Naive thymus-derived CD4-positive, alpha-beta T cell (primary cell): Measurements from ENCODE around the gene RTN4IP1. TPM values are rescaled to one million over a fixed set of nuclear protein-coding genes. Genes with fewer than 3 reads are reported as not detected.
A peak's percentile ranks its signal among the peaks of the same experiment; 100 is the strongest.

Source experiments
- ATAC-seq: fragments of 150-1000 bp; cut with Tn5 transposase; 2 replicates; pipeline ENCODE4 v1.10.0; 2021; ENCODE audit warnings: mild to moderate bottlenecking, moderate library complexity
- CTCF ChIA-PET: fragments of 350-600 bp; sonication (Branson Sonifier 250); formaldehyde crosslinking; loops from one replicate; lab custom pipeline; 2021; ENCODE audit warnings: antibody characterized with exemption; lab: Charles Lee
- POLR2A ChIA-PET: fragments of 350-600 bp; sonication (Branson Sonifier 250); formaldehyde crosslinking; loops from one replicate; lab custom pipeline; 2021; ENCODE audit warnings: antibody characterized with exemption, inconsistent platforms; lab: Charles Lee
- DNase-seq, 9 donors: peaks; one replicate each; pipeline versions ENCODE4 v3.0.0 to v3.0.0-alpha.2; 2020 to 2022; ENCODE audit warnings: mixed read lengths in 1 of 9
- H3K27ac ChIP-seq: one replicate; pipeline ENCODE4 v1.7.0; 2013; ENCODE audit warnings: mild to moderate bottlenecking, low read depth, low read length, moderate library complexity
- H3K27me3 ChIP-seq, 2 donors: one replicate each; pipeline ENCODE4 v1.7.0; 2013; ENCODE audit warnings: low read length in 2 of 2, mild to moderate bottlenecking in 2 of 2, moderate library complexity in 2 of 2; ENCODE audit not compliant: control insufficient read depth in 2 of 2, insufficient read depth in 2 of 2
- H3K36me3 ChIP-seq, 3 experiments: 1 replicate in 2 of 3; 2 replicates in 1 of 3; pipeline ENCODE4 v1.7.0; 2013; ENCODE audit warnings: low read length in 3 of 3, mild to moderate bottlenecking in 3 of 3, moderate library complexity in 1 of 3; ENCODE audit not compliant: insufficient read depth in 3 of 3, control insufficient read depth in 2 of 3
- H3K4me1 ChIP-seq, 2 donors: one replicate each; pipeline ENCODE4 v1.7.0; 2013; ENCODE audit warnings: low read length in 2 of 2, mild to moderate bottlenecking in 2 of 2, moderate library complexity in 1 of 2; ENCODE audit not compliant: control insufficient read depth in 2 of 2, insufficient read depth in 2 of 2
- H3K4me3 ChIP-seq: 2 replicates; pipeline ENCODE4 v1.7.0; 2013; ENCODE audit warnings: mild to moderate bottlenecking, low read length
- H3K9me3 ChIP-seq, 3 experiments: 1 replicate in 2 of 3; 2 replicates in 1 of 3; pipeline ENCODE4 v1.7.0; 2013; ENCODE audit warnings: low read length in 3 of 3; ENCODE audit not compliant: control insufficient read depth in 2 of 3
- H3K27ac Mint-ChIP-seq, 9 donors: one replicate each; pipeline ENCODE4 v1.8.0; 2020 to 2022; ENCODE audit warnings: mixed read lengths in 9 of 9, mild to moderate bottlenecking in 8 of 9, moderate library complexity in 5 of 9, inconsistent platforms in 2 of 9
- H3K27me3 Mint-ChIP-seq, 5 donors: one replicate each; pipeline ENCODE4 v1.8.0; 2021 to 2022; ENCODE audit warnings: mixed read lengths in 5 of 5, mild to moderate bottlenecking in 1 of 5
- H3K36me3 Mint-ChIP-seq, 5 donors: one replicate each; pipeline ENCODE4 v1.8.0; 2020 to 2022; ENCODE audit warnings: mixed read lengths in 5 of 5, mild to moderate bottlenecking in 3 of 5, inconsistent platforms in 1 of 5
- H3K4me1 Mint-ChIP-seq, 7 donors: one replicate each; pipeline ENCODE4 v1.8.0; 2020 to 2022; ENCODE audit warnings: mixed read lengths in 7 of 7, mild to moderate bottlenecking in 3 of 7, inconsistent platforms in 1 of 7
- H3K4me3 Mint-ChIP-seq, 10 donors: one replicate each; pipeline ENCODE4 v1.8.0; 2020 to 2022; ENCODE audit warnings: mild to moderate bottlenecking in 10 of 10, mixed read lengths in 10 of 10, moderate library complexity in 6 of 10, inconsistent platforms in 2 of 10
- H3K9me3 Mint-ChIP-seq, 11 donors: one replicate each; pipeline ENCODE4 v1.8.0; 2020 to 2022; ENCODE audit warnings: mixed read lengths in 11 of 11, mild to moderate bottlenecking in 4 of 11, inconsistent platforms in 1 of 11, moderate library complexity in 1 of 11
- intact Hi-C, 2 donors: fragments of 100-400 bp; cut with micrococcal nuclease; formaldehyde crosslinking; loops; one replicate each; pipeline ENCODE4 v1.15.1; 2023
- polyA plus RNA-seq, 2 donors: library from polyadenylated mRNA; unstranded; fragments of 300-500 nt; fragmentation: Illumina TruSeq; gene quantifications; one replicate each; pipeline ENCODE4 v1.2.3, GENCODE V29; 2021
- total RNA-seq, 6 experiments: library from RNA in 5 of 6; stranded (reverse) in 5 of 6; gene quantifications; 1 replicate in 5 of 6; 2 replicates in 1 of 6; pipeline ENCODE4 v1.2.3 and lab custom pipeline; 2021 to 2026

The RTN4IP1 gene
- total and polyA plus RNA-seq, 7 experiments from 2014 or later: 5.1 to 9.4 (median 5.8) TPM

GRCh38 chr6:106536851-106537250 lies 92.4 kb downstream of the RTN4IP1 start:
- no peaks in the 10 kb centered on the region for H3K9me3 Mint-ChIP-seq
- peaks cover 9 to 17% (median 15%) of the 10 kb centered on the region in 3 experiments for H3K36me3 ChIP-seq
- peak overlapping the region in 6 of 10 donors; percentile 0 to 76 (median 56) for H3K4me3 Mint-ChIP-seq
- H3K27me3 Mint-ChIP-seq: no peaks in the 10 kb centered on the region
- no peak overlapping the region for H3K4me3 ChIP-seq
- peaks cover 5 to 66% (median 49%) of the 10 kb centered on the region in 5 donors for H3K36me3 Mint-ChIP-seq
- intact Hi-C loops: no loop called here
- peaks cover 19 to 28% of the 10 kb centered on the region in 2 donors for H3K4me1 ChIP-seq
- H3K27me3 ChIP-seq: no peaks in the 10 kb centered on the region
- no peak overlapping the region for H3K27ac ChIP-seq
- peak overlapping the region in 8 of 9 donors; percentile 41 to 90 (median 83) for H3K27ac Mint-ChIP-seq
- H3K4me1 Mint-ChIP-seq: peaks cover 42 to 78% (median 74%) of the 10 kb centered on the region in 7 donors
- no peaks in the 10 kb centered on the region for H3K9me3 ChIP-seq
- DNase-seq (no peak), ATAC-seq (no peak)
- POLR2A ChIA-PET: interaction anchor here (1.2 to 2.3 kb wide), 3 partner anchors 10 to 17 kb away, joined by 3 to 12 read pairs (median 7); no protein-coding TSS in a partner anchor
- CTCF ChIA-PET: interaction anchor here (0.7 to 3.7 kb wide), 2 partner anchors 24 to 28 kb away, joined by 3 to 17 read pairs; no protein-coding TSS in a partner anchor

DNA sequence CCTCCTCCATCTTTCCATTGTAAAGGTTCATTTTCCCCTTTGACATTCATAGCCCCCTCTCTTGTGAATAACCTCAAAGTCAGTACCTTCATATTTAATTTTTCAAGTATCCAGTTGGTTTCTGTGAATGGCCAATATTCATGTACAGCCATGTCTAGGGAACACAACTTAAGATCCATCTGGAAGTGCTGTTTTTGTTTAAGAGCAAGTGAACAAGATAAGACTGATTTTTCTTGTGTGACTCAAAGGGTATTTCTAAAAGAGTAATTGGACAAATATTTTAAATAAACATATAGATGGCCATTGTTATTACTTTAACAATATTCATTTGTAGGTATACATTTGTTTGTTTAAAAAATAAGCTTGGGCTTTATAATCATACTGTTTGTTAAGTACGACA lies 92.9 kb downstream of the RTN4IP1 start:
- no peaks in the 10 kb centered on the region for H3K27me3 Mint-ChIP-seq
- DNase-seq (no peak), ATAC-seq (no peak)
- H3K36me3 Mint-ChIP-seq: peaks cover 5 to 70% (median 54%) of the 10 kb centered on the region in 5 donors
- no peak overlapping the region for H3K27ac ChIP-seq
- peaks cover 9 to 21% (median 19%) of the 10 kb centered on the region in 3 experiments for H3K36me3 ChIP-seq
- H3K9me3 ChIP-seq: no peaks in the 10 kb centered on the region
- no peaks in the 10 kb centered on the region for H3K9me3 Mint-ChIP-seq
- H3K27me3 ChIP-seq: no peaks in the 10 kb centered on the region
- peaks cover 42 to 83% (median 76%) of the 10 kb centered on the region in 7 donors for H3K4me1 Mint-ChIP-seq
- H3K4me3 ChIP-seq: no peak overlapping the region
- ChIA-PET POLR2A (interaction anchor here (1.2 to 2.3 kb wide), 2 partner anchors 9 to 14 kb away, joined by 3 to 12 read pairs; no protein-coding TSS in a partner anchor), CTCF (interaction anchor here (0.7 to 3.7 kb wide), 2 partner anchors 23 to 27 kb away, joined by 3 to 17 read pairs; no protein-coding TSS in a partner anchor)
- intact Hi-C loops: no loop called here
- H3K4me1 ChIP-seq: peaks cover 19 to 28% of the 10 kb centered on the region in 2 donors
- H3K4me3 Mint-ChIP-seq: no peak overlapping the region
- H3K27ac Mint-ChIP-seq: peak overlapping the region in 5 of 9 donors; percentile 3 to 83 (median 57)

DNA sequence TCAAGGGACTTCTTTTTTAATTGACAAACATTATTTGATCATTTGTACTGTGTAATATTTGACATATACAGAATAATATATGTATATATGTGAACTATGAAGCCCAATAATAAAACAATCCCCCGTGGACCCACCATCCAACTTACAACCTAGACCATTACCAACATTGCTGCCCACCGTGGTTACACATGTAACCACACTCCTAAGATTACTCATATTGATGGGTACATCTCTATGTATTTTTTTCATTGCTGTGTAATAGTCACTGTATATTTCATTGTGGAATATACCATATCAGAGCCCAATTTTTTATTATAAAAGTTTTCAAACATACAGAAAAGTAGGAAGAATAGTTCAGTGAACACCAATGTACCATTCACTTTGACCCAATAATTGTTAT lies 94.3 kb downstream of the RTN4IP1 start:
- H3K27ac ChIP-seq: no peak overlapping the region
- intact Hi-C loops: no loop called here
- peak overlapping the region in 2 of 10 donors; percentile 43 to 44 for H3K4me3 Mint-ChIP-seq

GRCh38 chr6:106534564-106534982 lies 94.7 kb downstream of the RTN4IP1 start:
- ChIA-PET POLR2A (interaction anchor here (1.2 to 2.2 kb wide), 4 partner anchors 9 to 22 kb away, joined by 6 to 14 read pairs (median 9); no protein-coding TSS in a partner anchor), CTCF (interaction anchor here (0.6 to 1.5 kb wide), 3 partner anchors 21 to 89 kb away, joined by 3 to 5 read pairs (median 3); no protein-coding TSS in a partner anchor)
- H3K4me3 Mint-ChIP-seq: peak overlapping the region in 5 of 10 donors; percentile 7 to 51 (median 43)
- Histone ChIP-seq H3K4me1 (peaks cover 19 to 28% of the 10 kb centered on the region in 2 donors), H3K27me3 (no peaks in the 10 kb centered on the region), H3K27ac (no peak overlapping the region), H3K4me3 (no peak overlapping the region), H3K36me3 (peaks cover 15 to 23% (median 18%) of the 10 kb centered on the region in 3 experiments), H3K9me3 (no peaks in the 10 kb centered on the region)
- DNase-seq (peak in 1 of 9 donors; percentile 53), ATAC-seq (peak; percentile 50)
- H3K4me1 Mint-ChIP-seq: peaks cover 34 to 88% (median 80%) of the 10 kb centered on the region in 7 donors
- no peaks in the 10 kb centered on the region for H3K9me3 Mint-ChIP-seq
- intact Hi-C loops: loop anchor here (1.0 kb wide), 2 partner anchors 8 to 13 kb away; no protein-coding TSS in a partner anchor
- peaks cover 11 to 74% (median 57%) of the 10 kb centered on the region in 5 donors for H3K36me3 Mint-ChIP-seq
- no peaks in the 10 kb centered on the region for H3K27me3 Mint-ChIP-seq
- H3K27ac Mint-ChIP-seq: peak overlapping the region; percentile 2 to 88 (median 66)

More for the DNA sequence above, 94.3 kb downstream of the RTN4IP1 start:
- H3K9me3 ChIP-seq: no peaks in the 10 kb centered on the region
- Mint-ChIP-seq H3K4me1 (peaks cover 38 to 88% (median 82%) of the 10 kb centered on the region in 7 donors), H3K36me3 (peaks cover 6 to 74% (median 54%) of the 10 kb centered on the region in 5 donors), H3K27me3 (no peaks in the 10 kb centered on the region), H3K9me3 (no peaks in the 10 kb centered on the region), H3K27ac (peak overlapping the region in 6 of 9 donors; percentile 26 to 88 (median 74))
- H3K4me1 ChIP-seq: peaks cover 19 to 28% of the 10 kb centered on the region in 2 donors
- ChIA-PET POLR2A (interaction anchor here (1.2 to 2.2 kb wide), 4 partner anchors 9 to 22 kb away, joined by 6 to 14 read pairs (median 9); no protein-coding TSS in a partner anchor), CTCF (interaction anchor here (0.6 to 1.5 kb wide), 3 partner anchors 22 to 89 kb away, joined by 3 to 5 read pairs (median 3); no protein-coding TSS in a partner anchor)
- H3K27me3 ChIP-seq: no peaks in the 10 kb centered on the region
- DNase-seq: no peak
- no peak for ATAC-seq
- no peak overlapping the region for H3K4me3 ChIP-seq
- peaks cover 11 to 20% (median 20%) of the 10 kb centered on the region in 3 experiments for H3K36me3 ChIP-seq

DNA sequence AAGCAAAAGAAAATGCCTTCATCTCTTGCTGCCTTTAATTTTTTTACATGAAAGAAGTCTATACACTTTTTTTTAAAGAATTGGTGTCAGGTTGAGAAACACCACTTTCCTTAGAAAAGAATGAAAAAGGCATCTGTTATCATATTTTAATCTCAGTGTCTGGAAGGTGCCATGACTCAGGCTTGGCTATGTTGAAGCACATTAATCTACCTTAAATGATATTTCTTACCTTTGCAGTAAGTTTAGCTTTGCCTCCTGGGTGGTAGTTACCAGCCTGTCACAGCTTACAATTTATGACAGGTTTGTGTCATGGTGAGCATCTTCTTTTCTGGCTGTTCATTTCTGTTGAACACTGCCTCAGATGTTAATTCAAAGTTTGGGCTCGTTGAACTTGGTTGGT lies 95.3 kb downstream of the RTN4IP1 start:
- peaks cover 19 to 28% of the 10 kb centered on the region in 2 donors for H3K4me1 ChIP-seq

DNA sequence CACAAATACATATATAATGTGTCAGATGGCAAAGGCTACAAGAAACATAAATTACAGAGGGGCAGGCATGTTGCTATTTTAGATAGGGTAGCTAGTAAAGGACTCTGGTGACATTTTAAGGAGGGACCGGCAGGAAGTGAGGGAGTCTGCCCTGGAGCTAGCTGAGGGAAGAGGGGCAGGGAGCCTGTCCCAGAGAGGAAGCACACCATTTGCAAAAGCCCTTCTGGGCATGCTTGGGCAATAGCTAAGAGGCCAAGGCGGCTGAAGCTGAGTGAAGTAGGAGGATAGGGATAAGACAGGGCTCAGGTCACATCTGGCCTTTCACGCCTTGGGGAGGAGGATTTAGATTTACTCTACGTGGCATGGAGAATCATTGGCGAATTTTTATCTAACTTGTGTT lies 96.2 kb downstream of the RTN4IP1 start:
- Mint-ChIP-seq H3K27ac (peak overlapping the region; percentile 17 to 88 (median 72)), H3K36me3 (peaks cover 14 to 78% (median 65%) of the 10 kb centered on the region in 5 donors), H3K4me1 (peaks cover 23 to 86% (median 75%) of the 10 kb centered on the region in 7 donors), H3K4me3 (peak overlapping the region in 3 of 10 donors; percentile 10 to 33 (median 24)), H3K9me3 (no peaks in the 10 kb centered on the region), H3K27me3 (no peaks in the 10 kb centered on the region)
- H3K27me3 ChIP-seq: no peaks in the 10 kb centered on the region
- H3K9me3 ChIP-seq: no peaks in the 10 kb centered on the region
- H3K27ac ChIP-seq: no peak overlapping the region
- intact Hi-C loops: no loop called here
- POLR2A ChIA-PET: interaction anchor here (2.2 kb wide), 1 partner anchor 11 kb away, joined by 12 read pairs; no protein-coding TSS in a partner anchor
- DNase-seq (no peak), ATAC-seq (no peak)
- no peak overlapping the region for H3K4me3 ChIP-seq
- peaks cover 16 to 34% (median 26%) of the 10 kb centered on the region in 3 experiments for H3K36me3 ChIP-seq
- CTCF ChIA-PET: interaction anchor here (0.7 to 0.8 kb wide), 2 partner anchors 9 to 11 kb away, joined by 3 read pairs; no protein-coding TSS in a partner anchor
- H3K4me1 ChIP-seq: peaks cover 13 to 21% of the 10 kb centered on the region in 2 donors

More for the DNA sequence above, 95.3 kb downstream of the RTN4IP1 start:
- peak overlapping the region in 4 of 10 donors; percentile 7 to 51 (median 44) for H3K4me3 Mint-ChIP-seq
- POLR2A ChIA-PET: interaction anchor here (0.8 to 2.2 kb wide), 5 partner anchors 8 to 22 kb away, joined by 3 to 14 read pairs (median 6); no protein-coding TSS in a partner anchor
- no peak for DNase-seq
- no peaks in the 10 kb centered on the region for H3K9me3 Mint-ChIP-seq
- no peaks in the 10 kb centered on the region for H3K27me3 Mint-ChIP-seq
- H3K36me3 ChIP-seq: peaks cover 12 to 29% (median 21%) of the 10 kb centered on the region in 3 experiments
- peak overlapping the region in 8 of 9 donors; percentile 2 to 88 (median 72) for H3K27ac Mint-ChIP-seq
- H3K9me3 ChIP-seq: no peaks in the 10 kb centered on the region
- no peaks in the 10 kb centered on the region for H3K27me3 ChIP-seq
- CTCF ChIA-PET: interaction anchor here (0.6 to 1.5 kb wide), 3 partner anchors 22 to 515 kb away, joined by 3 to 5 read pairs (median 4); no protein-coding TSS in a partner anchor
- H3K4me3 ChIP-seq: no peak overlapping the region
- no peak for ATAC-seq
- H3K4me1 Mint-ChIP-seq: peaks cover 29 to 88% (median 79%) of the 10 kb centered on the region in 7 donors
- intact Hi-C loops: loop anchor here (1.0 kb wide), 2 partner anchors 8 to 13 kb away; no protein-coding TSS in a partner anchor
- peaks cover 14 to 76% (median 62%) of the 10 kb centered on the region in 5 donors for H3K36me3 Mint-ChIP-seq
- no peak overlapping the region for H3K27ac ChIP-seq
